DND-41 (cell line): ENCODE results near the gene KIAA0408.

Experiments
- CTCF ChIP-seq: IDR thresholded peaks from 2 replicates; pipeline ENCODE4 v1.5.1; 2012; ENCODE audit warnings: borderline replicate concordance, low read length, moderate library complexity, mild to moderate bottlenecking; ENCODE audit not compliant: poor library complexity, severe bottlenecking; ENCODE audit errors: extremely low read depth
- EZH2 ChIP-seq: IDR thresholded peaks from 3 replicates; pipeline ENCODE4 v1.6.1; 2012; ENCODE audit warnings: borderline replicate concordance, low read depth, mild to moderate bottlenecking, moderate library complexity, low read length, inconsistent platforms; ENCODE audit not compliant: severe bottlenecking

- TF ChIP-seq CTCF = no peak
- no peak for TF ChIP-seq EZH2
Measured at GRCh38 chr6:127494240-127494767, 35.1 kb upstream of the KIAA0408 start.
